Skeletal muscle satellite cell (primary cell): ENCODE measurements around the gene NAGK.
A peak's percentile ranks its signal among the peaks of the same experiment; 100 is the strongest.
"Not testable (repeated sequence)": the region's sequence is repeated elsewhere in the genome, so short reads cannot be mapped to it uniquely, and the experiment has no call there.

ENCODE experiments used
- H3K27me3 ChIP-seq: 2 replicates; pipeline ENCODE4 v1.7.0; 2013; ENCODE audit warnings: low read length; ENCODE audit not compliant: control insufficient read depth, insufficient read depth
- H3K36me3 ChIP-seq: 2 replicates; pipeline ENCODE4 v1.7.0; 2013; ENCODE audit warnings: mild to moderate bottlenecking, control low read depth, low read length; ENCODE audit not compliant: insufficient read depth
- H3K4me1 ChIP-seq: 2 replicates; pipeline ENCODE4 v1.7.0; 2013; ENCODE audit warnings: low read length; ENCODE audit not compliant: control insufficient read depth, insufficient read depth
- H3K4me2 ChIP-seq: 2 replicates; pipeline ENCODE4 v1.7.0; 2013; ENCODE audit warnings: mild to moderate bottlenecking, low read length
- H3K4me3 ChIP-seq: 2 replicates; pipeline ENCODE4 v1.7.0; 2013; ENCODE audit warnings: low read length
- H3K9ac ChIP-seq: 2 replicates; pipeline ENCODE4 v1.7.0; 2013; ENCODE audit warnings: mild to moderate bottlenecking, low read depth, low read length, moderate library complexity
- H3K9me3 ChIP-seq: replicated peaks from 2 replicates; pipeline ENCODE4 v1.7.0; 2013; ENCODE audit warnings: mild to moderate bottlenecking, control low read depth, low read length

NAGK gene

DNA sequence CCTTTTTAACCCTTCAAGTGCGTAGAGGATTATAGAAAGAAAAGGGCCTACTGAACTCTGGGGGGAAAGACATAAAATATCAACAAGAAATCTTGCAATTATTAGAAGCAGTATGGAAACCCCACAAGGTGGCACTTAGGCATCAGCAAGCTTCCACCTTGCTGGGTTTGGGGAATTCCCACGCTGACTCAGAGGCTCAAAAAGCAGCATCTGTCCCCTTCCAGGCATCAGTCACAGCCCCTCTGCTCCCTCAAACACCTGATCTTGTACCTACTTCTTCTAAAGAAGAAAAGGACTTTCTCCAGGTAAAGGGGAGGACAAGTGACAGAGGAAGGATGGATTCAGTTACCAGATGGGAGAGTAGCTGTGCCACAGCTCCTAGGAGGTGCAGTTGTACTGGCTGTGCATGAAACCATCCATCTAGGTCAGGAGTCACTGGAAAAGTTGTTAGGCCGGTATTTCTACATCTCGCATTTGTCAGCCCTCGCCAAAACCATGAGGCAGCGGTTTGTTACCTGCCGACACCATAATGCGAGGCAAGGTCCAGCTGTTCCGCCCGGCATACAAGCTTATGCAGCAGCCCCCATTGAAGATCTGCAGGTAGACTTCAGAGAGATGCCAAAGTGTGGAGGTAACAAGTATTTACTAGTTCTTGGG lies 18.6 kb upstream of the NAGK start:
- not testable (repeated sequence) for H3K36me3 ChIP-seq, H3K27me3 ChIP-seq, H3K4me3 ChIP-seq, H3K9ac ChIP-seq, H3K4me2 ChIP-seq, H3K4me1 ChIP-seq, H3K9me3 ChIP-seq

GRCh38 chr2:71055206-71055740 lies 13.2 kb upstream of the NAGK start:
- peaks cover 23% of the 10 kb centered on the region for H3K27me3 ChIP-seq
- not testable (repeated sequence) for H3K36me3 ChIP-seq, H3K4me2 ChIP-seq, H3K4me1 ChIP-seq, H3K4me3 ChIP-seq, H3K9ac ChIP-seq, H3K9me3 ChIP-seq

DNA sequence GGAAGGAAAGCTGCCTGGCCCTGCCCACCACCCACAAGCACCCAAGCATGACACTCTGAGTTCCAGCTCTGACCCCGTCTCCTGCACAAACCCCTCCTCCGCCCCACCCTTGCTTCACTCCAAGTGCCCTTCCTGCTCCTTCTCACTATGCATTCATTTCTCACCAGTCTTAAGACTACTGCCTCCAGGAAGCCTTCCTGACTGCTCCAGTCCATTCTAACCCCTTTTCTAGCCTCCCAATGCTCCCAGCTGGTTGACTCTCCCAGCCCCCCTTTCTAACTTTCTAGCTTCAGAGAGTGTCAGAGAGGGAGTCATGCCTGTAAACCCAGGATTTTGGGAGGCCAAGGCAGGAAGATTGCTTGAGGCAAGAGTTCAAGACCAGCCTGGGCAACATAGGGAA lies 8.2 kb upstream of the NAGK start:
- H3K4me2 ChIP-seq, result no peak overlapping the region
- peaks cover 56% of the 10 kb centered on the region for H3K27me3 ChIP-seq
- no peak overlapping the region for H3K4me3 ChIP-seq
- no peak overlapping the region for H3K9ac ChIP-seq
- no peaks in the 10 kb centered on the region for H3K9me3 ChIP-seq
- H3K36me3 ChIP-seq, result no peaks in the 10 kb centered on the region
- no peaks in the 10 kb centered on the region for H3K4me1 ChIP-seq

- no peaks in the 10 kb centered on the region for H3K36me3 ChIP-seq
- no peak overlapping the region for H3K4me2 ChIP-seq
- H3K4me3 ChIP-seq, result no peak overlapping the region
- no peaks in the 10 kb centered on the region for H3K4me1 ChIP-seq
- no peaks in the 10 kb centered on the region for H3K9me3 ChIP-seq
- peaks cover 56% of the 10 kb centered on the region for H3K27me3 ChIP-seq
- no peak overlapping the region for H3K9ac ChIP-seq
These were observed 7.6 kb upstream of the NAGK start for GRCh38 chr2:71060871-71061270.

DNA sequence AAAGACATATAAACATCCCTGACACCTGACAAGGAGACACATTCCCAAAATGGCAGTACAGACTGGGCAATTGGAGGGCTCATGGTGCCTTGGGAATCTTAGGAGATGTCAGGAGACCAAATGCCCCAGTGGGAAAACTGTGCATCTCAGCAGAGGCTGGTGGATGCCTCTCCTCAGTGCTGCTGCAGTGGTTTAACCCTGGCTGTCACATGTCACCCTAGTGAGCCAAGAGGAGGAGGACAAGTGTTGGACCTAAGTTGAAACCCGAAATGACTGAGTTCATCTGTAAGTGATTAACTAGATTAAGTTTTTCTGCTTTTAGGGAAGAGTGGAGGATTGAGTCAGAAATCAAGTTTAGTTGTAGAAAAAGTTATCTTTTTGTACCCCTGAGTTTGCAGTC lies 5.2 kb upstream of the NAGK start:
- no peaks in the 10 kb centered on the region for H3K36me3 ChIP-seq
- peaks cover 51% of the 10 kb centered on the region for H3K27me3 ChIP-seq
- no peak overlapping the region for H3K4me3 ChIP-seq
- peaks cover 5% of the 10 kb centered on the region for H3K4me1 ChIP-seq
- H3K4me2 ChIP-seq, result no peak overlapping the region
- no peak overlapping the region for H3K9ac ChIP-seq
- no peaks in the 10 kb centered on the region for H3K9me3 ChIP-seq

GRCh38 chr2:71064110-71064611 lies 4.3 kb upstream of the NAGK start:
- Histone ChIP-seq H3K27me3 (peaks cover 42% of the 10 kb centered on the region), H3K9me3 (no peaks in the 10 kb centered on the region), H3K4me2 (no peak overlapping the region), H3K9ac (no peak overlapping the region), H3K4me1 (peaks cover 5% of the 10 kb centered on the region), H3K36me3 (no peaks in the 10 kb centered on the region), H3K4me3 (no peak overlapping the region)

DNA sequence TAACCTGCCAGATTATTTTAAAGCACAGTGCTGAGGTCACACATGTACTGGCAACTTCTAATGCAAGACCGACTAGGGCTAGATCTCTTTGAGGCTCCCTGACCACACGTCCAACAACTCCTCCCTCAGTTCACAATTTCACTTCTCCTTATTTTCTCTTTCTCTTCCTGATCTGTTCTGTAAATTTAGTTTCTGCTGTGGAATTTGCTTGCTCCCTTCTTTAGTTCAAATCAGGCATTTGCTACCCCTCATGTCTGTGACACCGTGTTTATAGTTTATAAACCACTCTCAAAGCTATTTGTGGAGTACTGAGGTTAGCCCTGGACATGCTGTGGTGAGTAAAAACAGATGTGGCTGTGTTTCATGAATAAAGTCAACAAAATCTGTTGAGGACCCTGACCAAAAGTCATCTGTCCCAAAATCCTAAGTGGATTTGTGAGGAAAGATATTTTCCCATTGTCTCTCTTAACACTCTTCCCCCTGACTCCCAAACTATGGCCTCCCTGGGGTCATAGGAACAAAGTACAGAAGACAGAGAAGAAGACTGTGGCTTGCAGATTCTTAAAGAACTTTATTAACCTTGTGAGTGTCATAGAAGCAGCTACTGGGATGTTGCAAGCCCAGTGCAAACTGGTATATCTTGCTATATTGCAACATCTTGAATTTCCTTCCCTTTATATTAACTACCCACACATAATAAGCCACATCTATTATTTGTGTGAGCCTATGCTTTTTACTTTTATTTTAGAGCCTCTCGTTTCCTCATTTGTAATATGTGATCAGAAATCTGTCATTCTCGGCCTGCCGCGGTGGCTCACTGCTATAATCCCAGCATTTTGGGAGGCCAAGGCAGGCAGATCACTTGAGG lies 3.5 kb upstream of the NAGK start:
- no peak overlapping the region for H3K4me2 ChIP-seq
- H3K27me3 ChIP-seq, result peaks cover 36% of the 10 kb centered on the region
- H3K36me3 ChIP-seq, result no peaks in the 10 kb centered on the region
- H3K4me1 ChIP-seq, result peaks cover 10% of the 10 kb centered on the region
- no peak overlapping the region for H3K4me3 ChIP-seq
- H3K9me3 ChIP-seq, result no peaks in the 10 kb centered on the region
- H3K9ac ChIP-seq, result no peak overlapping the region

- Histone ChIP-seq H3K27me3 (peaks cover 25% of the 10 kb centered on the region), H3K9ac (no peak overlapping the region), H3K4me2 (no peak overlapping the region), H3K4me3 (no peak overlapping the region), H3K9me3 (no peaks in the 10 kb centered on the region), H3K36me3 (peaks cover 10% of the 10 kb centered on the region), H3K4me1 (peaks cover 22% of the 10 kb centered on the region)
These were observed 1.6 kb upstream of the NAGK start for GRCh38 chr2:71066856-71067255.

- H3K36me3 ChIP-seq, result peaks cover 19% of the 10 kb centered on the region
- peak overlapping the region; percentile 93 for H3K9ac ChIP-seq
- H3K4me1 ChIP-seq, result peaks cover 22% of the 10 kb centered on the region
- H3K9me3 ChIP-seq, result no peaks in the 10 kb centered on the region
- peaks cover 22% of the 10 kb centered on the region for H3K27me3 ChIP-seq
- H3K4me2 ChIP-seq, result peak overlapping the region; percentile 97
- peak overlapping the region; percentile 89 for H3K4me3 ChIP-seq
These were observed 756 bp upstream of the NAGK start for GRCh38 chr2:71067567-71068217.

- H3K9ac ChIP-seq, result peak overlapping the region; percentile 93
- peaks cover 22% of the 10 kb centered on the region for H3K4me1 ChIP-seq
These were observed 928 bp downstream of the NAGK start for GRCh38 chr2:71069376-71069775.

More at GRCh38 chr2:71069376-71069775, 928 bp downstream of the NAGK start:
- Histone ChIP-seq H3K4me3 (peak overlapping the region; percentile 89), H3K9me3 (no peaks in the 10 kb centered on the region), H3K27me3 (peaks cover 7% of the 10 kb centered on the region), H3K36me3 (peaks cover 33% of the 10 kb centered on the region), H3K4me2 (peak overlapping the region; percentile 97)
